ENCODE measurements around the gene TYW1. TPM values are rescaled to one million over a fixed set of nuclear protein-coding genes. Genes with fewer than 3 reads are reported as not detected.
A peak's percentile ranks its signal among the peaks of the same experiment; 100 is the strongest.
"Not testable (repeated sequence)": the region's sequence is repeated elsewhere in the genome, so short reads cannot be mapped to it uniquely, and the experiment has no call there.

The TYW1 gene
- total and polyA plus RNA-seq, 2 of the 8 experiments (the other 6 are each of a cell fraction or from before 2014, with no cell fraction given): 8.8 to 16.2 TPM

- FAIRE-seq: not testable (repeated sequence)
Measured at GRCh38 chr7:67226340-67226907, 229.8 kb downstream of the TYW1 start.

GRCh38 chr7:67226967-67227366 is 230.3 kb downstream of the TYW1 start:
- FAIRE-seq; H2BK15ac ChIP-seq (ENCODE audit: low read length); DNase-seq (ENCODE audit: low read depth in 1 of 2, low spot score in 2 of 2); H3K27ac ChIP-seq (ENCODE audit: low read depth, low read length); H3K4me2 ChIP-seq (ENCODE audit: insufficient read depth in 1 of 2, low read depth in 2 of 2, low read length in 2 of 2); H4K5ac ChIP-seq (ENCODE audit: insufficient read length, low read depth, low read length); H3K9ac ChIP-seq (replicated peaks in 1 of 4; ENCODE audit: extremely low read depth in 1 of 4, low read depth in 3 of 4, low read length in 3 of 4); H3K14ac ChIP-seq (ENCODE audit: insufficient read length); H3K9me3 ChIP-seq (ENCODE audit: insufficient read depth in 2 of 2, low read depth in 1 of 2, low read length in 1 of 2); H2AK5ac ChIP-seq (ENCODE audit: low read depth, low read length); H3K23me2 ChIP-seq (ENCODE audit: low read depth, low read length); H3K4ac ChIP-seq (replicated peaks; ENCODE audit: insufficient read length, low read depth, low read length); H2BK12ac ChIP-seq (ENCODE audit: low read depth, low read length); H4K20me1 ChIP-seq (replicated peaks in 1 of 2; ENCODE audit: control insufficient read depth in 1 of 2, insufficient read depth in 2 of 2, low read length in 2 of 2); H3K79me2 ChIP-seq (ENCODE audit: control insufficient read depth in 1 of 2, insufficient read depth in 2 of 2, low read length in 2 of 2); H3K27me3 ChIP-seq (replicated peaks in 1 of 4; ENCODE audit: control insufficient read depth in 3 of 4, extremely low read depth in 1 of 4, insufficient read depth in 3 of 4, low read length in 3 of 4); H3K18ac ChIP-seq (ENCODE audit: extremely low read depth, low read length); H2AFZ ChIP-seq (ENCODE audit: low read length); H2BK5ac ChIP-seq (ENCODE audit: low read depth, low read length); H3K4me1 ChIP-seq (replicated peaks in 1 of 4; ENCODE audit: control insufficient read depth in 3 of 4, insufficient read depth in 4 of 4, low read length in 3 of 4); H4K91ac ChIP-seq (replicated peaks; ENCODE audit: insufficient read length, low read length); H2BK120ac ChIP-seq (replicated peaks; ENCODE audit: low read depth, low read length); H4K8ac ChIP-seq (ENCODE audit: extremely low read depth, insufficient read depth, low read length); H3K79me1 ChIP-seq (ENCODE audit: low read depth, low read length); H2BK20ac ChIP-seq (ENCODE audit: low read length); POLR2A ChIA-PET (ENCODE audit: partially characterized antibody); H3K23ac ChIP-seq (ENCODE audit: insufficient read length); H3K56ac ChIP-seq (replicated peaks; ENCODE audit: insufficient read length, low read depth, low read length); H3K4me3 ChIP-seq (ENCODE audit: extremely low read depth in 1 of 4, insufficient read depth in 2 of 4, low read depth in 3 of 4, low read length in 4 of 4); H3K36me3 ChIP-seq (ENCODE audit: control insufficient read depth in 2 of 4, insufficient read depth in 4 of 4, low read length in 3 of 4): not testable (repeated sequence)
- 100% methylated on average over 5 of the region's 6 CpGs; no CpG with 5 or more reads in 1 of the 2 experiments for WGBS, 2 experiments (ENCODE audit: extremely low coverage in 1 of 2, insufficient coverage in 1 of 2, insufficient read length in 1 of 2, insufficient replicate concordance in 2 of 2, low coverage in 1 of 2, low lambda C conversion rate in 2 of 2, missing lambda C conversion rate in 1 of 2)
- CTCF ChIA-PET (ENCODE audit: partially characterized antibody): interaction anchor here (1.1 kb wide), 1 partner anchor 75 kb away, joined by 4 read pairs; no protein-coding TSS in a partner anchor

More at GRCh38 chr7:67226340-67226907, 229.8 kb downstream of the TYW1 start:
- 87% methylated on average over 5 of the region's 5 CpGs; no CpG with 5 or more reads in 1 of the 2 experiments for WGBS, 2 experiments (ENCODE audit: extremely low coverage in 1 of 2, insufficient coverage in 1 of 2, insufficient read length in 1 of 2, insufficient replicate concordance in 2 of 2, low coverage in 1 of 2, low lambda C conversion rate in 2 of 2, missing lambda C conversion rate in 1 of 2)
- H3K14ac ChIP-seq (ENCODE audit: insufficient read length); H2BK20ac ChIP-seq (ENCODE audit: low read length); H3K23ac ChIP-seq (ENCODE audit: insufficient read length); H4K20me1 ChIP-seq (replicated peaks in 1 of 2; ENCODE audit: control insufficient read depth in 1 of 2, insufficient read depth in 2 of 2, low read length in 2 of 2); H4K91ac ChIP-seq (replicated peaks; ENCODE audit: insufficient read length, low read length); H3K4ac ChIP-seq (replicated peaks; ENCODE audit: insufficient read length, low read depth, low read length); H4K5ac ChIP-seq (ENCODE audit: insufficient read length, low read depth, low read length); H2BK5ac ChIP-seq (ENCODE audit: low read depth, low read length); H3K56ac ChIP-seq (replicated peaks; ENCODE audit: insufficient read length, low read depth, low read length); CTCF ChIA-PET (ENCODE audit: partially characterized antibody); H2BK15ac ChIP-seq (ENCODE audit: low read length); H2BK12ac ChIP-seq (ENCODE audit: low read depth, low read length); H3K36me3 ChIP-seq (ENCODE audit: control insufficient read depth in 2 of 4, insufficient read depth in 4 of 4, low read length in 3 of 4); H3K18ac ChIP-seq (ENCODE audit: extremely low read depth, low read length); H3K9ac ChIP-seq (replicated peaks in 1 of 4; ENCODE audit: extremely low read depth in 1 of 4, low read depth in 3 of 4, low read length in 3 of 4); H3K79me2 ChIP-seq (ENCODE audit: control insufficient read depth in 1 of 2, insufficient read depth in 2 of 2, low read length in 2 of 2); H2BK120ac ChIP-seq (replicated peaks; ENCODE audit: low read depth, low read length); H4K8ac ChIP-seq (ENCODE audit: extremely low read depth, insufficient read depth, low read length); H3K27me3 ChIP-seq (replicated peaks in 1 of 4; ENCODE audit: control insufficient read depth in 3 of 4, extremely low read depth in 1 of 4, insufficient read depth in 3 of 4, low read length in 3 of 4); H3K4me3 ChIP-seq (ENCODE audit: extremely low read depth in 1 of 4, insufficient read depth in 2 of 4, low read depth in 3 of 4, low read length in 4 of 4); H3K4me1 ChIP-seq (replicated peaks in 1 of 4; ENCODE audit: control insufficient read depth in 3 of 4, insufficient read depth in 4 of 4, low read length in 3 of 4); H3K4me2 ChIP-seq (ENCODE audit: insufficient read depth in 1 of 2, low read depth in 2 of 2, low read length in 2 of 2); POLR2A ChIA-PET (ENCODE audit: partially characterized antibody); H2AK5ac ChIP-seq (ENCODE audit: low read depth, low read length); H3K79me1 ChIP-seq (ENCODE audit: low read depth, low read length); H2AFZ ChIP-seq (ENCODE audit: low read length); H3K27ac ChIP-seq (ENCODE audit: low read depth, low read length); H3K23me2 ChIP-seq (ENCODE audit: low read depth, low read length); H3K9me3 ChIP-seq (ENCODE audit: insufficient read depth in 2 of 2, low read depth in 1 of 2, low read length in 1 of 2): not testable (repeated sequence)
- DNase-seq (ENCODE audit: low read depth in 1 of 2, low spot score in 2 of 2): peak in 1 of 2 experiments; percentile 43

Measured in H1 (cell line).